Measurements from ENCODE around the gene PPP1R12B.
A peak's percentile ranks its signal among the peaks of the same experiment; 100 is the strongest.
"Not testable (repeated sequence)": the region's sequence is repeated elsewhere in the genome, so short reads cannot be mapped to it uniquely, and the experiment has no call there.

PPP1R12B gene

DNA sequence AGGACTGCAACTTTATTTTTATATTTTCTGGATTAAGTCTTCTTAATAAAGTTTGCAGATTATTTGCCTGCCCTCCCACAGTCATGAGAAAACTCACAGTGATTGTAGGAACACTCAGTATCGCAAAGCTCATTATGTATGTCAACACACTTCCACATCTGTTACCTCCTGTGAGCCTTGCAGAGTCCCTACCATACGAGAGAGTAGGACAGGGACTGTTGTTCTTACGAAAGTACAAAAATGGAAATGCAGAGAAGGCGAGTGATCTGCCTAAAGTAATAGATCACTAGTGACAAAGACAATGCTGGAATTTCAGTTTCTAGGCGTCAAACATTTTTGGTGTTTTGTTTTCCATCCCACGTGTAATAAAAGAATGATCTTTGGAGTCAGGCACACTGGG, 230.1 kb downstream of the PPP1R12B start:
- DNase-seq, result no peak

DNA sequence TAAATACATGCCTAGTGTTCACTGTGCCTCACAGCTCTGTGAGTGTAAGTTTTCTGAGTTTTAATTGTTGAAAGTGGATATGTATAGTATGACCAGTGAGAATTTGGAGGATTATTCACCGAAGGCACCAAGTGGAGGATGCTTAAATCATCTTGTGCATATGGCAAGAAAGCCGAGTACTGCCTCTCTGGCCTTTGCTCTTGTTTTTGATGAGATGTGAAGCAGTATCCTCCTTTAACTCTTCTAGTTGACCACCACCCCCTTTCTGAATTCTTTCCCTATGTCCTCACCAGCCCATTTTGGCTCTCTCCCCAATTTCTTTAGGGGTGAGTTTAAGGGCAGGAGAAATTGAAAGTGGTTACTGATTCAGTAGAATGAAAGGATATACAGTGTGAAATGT, 231.3 kb downstream of the PPP1R12B start:
- no peak for DNase-seq

DNA sequence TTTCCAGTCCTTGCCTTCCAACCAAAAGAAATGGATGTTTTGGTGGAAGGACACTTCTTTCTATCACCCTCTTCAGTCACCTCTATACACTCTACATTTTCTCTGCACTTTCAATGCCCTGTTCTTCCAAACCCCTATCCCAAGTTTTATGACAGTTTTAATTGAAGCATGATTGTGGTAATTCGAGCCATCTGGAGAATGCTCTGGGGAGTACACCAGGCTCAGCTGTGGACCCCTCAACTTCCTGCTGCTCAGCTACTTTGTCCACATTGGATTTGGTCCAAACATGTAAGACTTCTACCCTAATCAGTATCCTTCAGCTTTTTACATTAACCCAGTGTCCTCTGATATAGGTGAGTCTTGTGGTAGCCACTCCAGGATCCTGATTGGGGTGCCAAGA, 232.1 kb downstream of the PPP1R12B start:
- no peak for DNase-seq

DNA sequence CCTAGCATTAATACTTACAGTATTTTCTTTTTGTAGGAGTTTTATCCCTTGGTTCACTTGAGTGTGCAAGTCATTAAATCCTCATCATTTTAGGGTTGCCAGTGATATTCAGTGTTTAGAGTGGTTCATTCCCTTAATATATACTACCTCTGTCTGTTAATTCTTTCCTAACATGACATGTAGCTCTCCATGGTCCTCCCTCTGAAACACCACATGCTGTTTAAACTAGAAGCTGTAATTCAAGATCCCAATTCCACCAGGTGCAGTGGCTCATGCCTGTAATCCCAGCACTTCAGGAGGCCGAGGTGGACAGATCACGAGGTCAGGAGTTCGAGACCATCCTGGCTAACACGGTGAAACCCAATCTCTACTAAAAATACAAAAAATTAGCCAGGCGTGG, 233.9 kb downstream of the PPP1R12B start:
- not testable (repeated sequence) for DNase-seq

DNA sequence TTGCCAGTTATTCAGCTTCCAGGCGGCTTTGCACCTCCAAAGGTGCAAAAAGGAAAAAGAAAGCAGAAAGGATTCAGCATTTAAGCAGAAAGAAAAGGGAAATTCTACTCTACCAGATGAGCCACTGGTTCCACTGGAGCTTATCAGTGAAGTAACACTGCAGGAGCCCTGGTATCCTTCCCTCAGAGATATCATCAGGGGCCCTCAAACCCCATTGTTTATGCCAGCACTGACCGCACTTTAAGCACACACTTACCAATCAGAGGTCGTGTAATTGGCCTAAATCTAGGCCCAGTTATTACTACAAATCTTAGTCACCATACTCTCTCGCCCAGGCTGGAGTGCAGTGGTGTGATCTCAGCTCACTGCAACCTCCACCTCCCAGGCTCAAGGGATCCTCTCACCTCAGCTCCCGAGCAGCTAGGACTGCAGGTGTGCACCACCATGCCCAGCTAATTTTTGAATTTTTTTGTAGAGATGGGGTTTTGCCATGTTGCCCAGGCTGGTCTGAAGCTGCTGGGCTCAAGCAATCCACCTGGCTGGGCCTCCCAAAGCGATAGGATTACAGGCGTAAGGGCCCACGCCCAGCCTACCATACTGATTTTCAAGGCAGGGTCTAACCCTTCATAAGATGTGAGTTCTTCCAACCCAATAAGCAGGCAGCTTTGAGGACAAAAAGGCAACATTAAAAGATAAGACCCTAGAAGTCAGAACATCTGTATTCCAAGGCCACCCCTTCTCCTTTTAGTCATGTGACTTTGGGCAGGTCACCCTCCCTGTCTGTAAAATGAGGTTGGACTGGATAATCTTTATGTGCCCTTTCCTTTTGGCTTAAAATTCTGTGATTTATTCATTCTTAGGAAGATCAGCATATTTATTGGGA, 236.4 kb downstream of the PPP1R12B start:
- no peak for DNase-seq

DNA sequence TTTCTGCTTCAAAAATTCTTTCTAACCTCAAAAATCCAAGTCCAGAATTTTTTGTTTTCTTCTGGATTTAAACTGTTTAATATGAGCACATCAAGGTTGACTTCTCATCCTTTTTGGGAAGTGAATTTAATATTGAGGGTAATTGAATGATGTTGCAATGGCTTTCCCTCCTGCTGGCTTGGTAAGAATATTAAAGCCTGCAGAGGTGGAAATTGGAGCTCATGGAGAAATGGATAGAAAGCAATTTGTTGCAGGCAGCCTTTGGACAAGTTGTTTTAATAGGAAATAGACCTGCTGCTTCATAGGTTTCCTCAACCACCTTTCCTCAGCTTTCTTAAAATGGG, 237.1 kb downstream of the PPP1R12B start:
- DNase-seq, result no peak

DNA sequence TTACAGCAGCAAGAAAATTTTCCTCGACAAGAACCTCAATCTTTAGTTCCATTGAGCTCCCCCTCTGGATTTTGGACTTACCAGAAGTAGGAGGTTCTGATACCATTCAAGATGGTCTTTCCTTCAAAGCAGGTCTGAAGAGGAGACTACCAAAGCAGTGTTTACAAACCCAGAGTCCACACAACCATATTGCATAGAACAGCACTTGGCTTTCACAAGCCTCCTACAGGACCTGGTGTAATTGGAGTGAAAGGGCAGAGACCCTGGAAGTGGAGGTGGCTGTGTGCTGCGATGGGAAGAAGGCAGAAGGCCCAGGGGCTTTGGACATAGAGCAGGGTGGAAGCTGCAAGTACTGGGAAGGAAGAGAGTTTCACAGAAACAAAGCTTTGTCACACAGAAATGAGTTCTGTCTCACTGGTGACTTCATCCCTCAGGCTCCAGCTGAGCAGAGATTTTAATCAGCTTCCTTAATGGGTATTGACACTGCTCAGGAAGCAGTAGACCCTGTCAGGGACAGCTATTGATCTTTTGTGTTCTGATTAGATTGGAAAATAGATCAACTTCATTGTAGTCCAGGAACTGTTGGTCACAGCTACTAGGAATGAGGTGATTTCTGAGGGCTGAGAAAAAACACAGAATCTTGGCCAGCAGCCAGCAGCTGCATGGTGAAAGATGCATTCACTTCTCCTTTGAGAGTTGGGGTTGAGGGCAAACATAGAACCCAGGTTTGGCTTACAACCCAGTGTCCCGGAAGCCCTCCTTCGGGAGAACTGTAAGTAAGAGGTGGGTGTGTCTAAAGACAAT, 237.7 kb downstream of the PPP1R12B start:
- DNase-seq, result peak in 16 of 51 donors; percentile 3 to 54 (median 22)

DNA sequence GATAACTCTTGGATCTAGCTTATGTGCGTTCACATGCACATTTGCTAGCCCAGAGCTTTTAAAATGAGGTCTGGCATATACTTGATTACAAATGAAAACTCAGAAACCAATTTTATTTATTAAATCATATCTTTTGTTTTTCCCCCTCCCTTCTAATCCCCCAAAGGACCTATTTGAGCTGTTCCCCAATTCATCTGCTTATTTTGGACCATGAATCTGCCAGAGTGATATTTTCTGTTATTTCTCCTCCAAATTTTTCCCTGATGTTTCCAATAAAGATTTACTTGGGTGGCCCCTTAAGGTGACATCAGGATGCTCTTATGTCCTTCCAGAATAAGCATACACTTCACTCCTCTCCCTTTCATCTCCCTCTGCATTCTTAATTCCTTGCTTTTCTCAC, 238.4 kb downstream of the PPP1R12B start:
- DNase-seq, result no peak

DNA sequence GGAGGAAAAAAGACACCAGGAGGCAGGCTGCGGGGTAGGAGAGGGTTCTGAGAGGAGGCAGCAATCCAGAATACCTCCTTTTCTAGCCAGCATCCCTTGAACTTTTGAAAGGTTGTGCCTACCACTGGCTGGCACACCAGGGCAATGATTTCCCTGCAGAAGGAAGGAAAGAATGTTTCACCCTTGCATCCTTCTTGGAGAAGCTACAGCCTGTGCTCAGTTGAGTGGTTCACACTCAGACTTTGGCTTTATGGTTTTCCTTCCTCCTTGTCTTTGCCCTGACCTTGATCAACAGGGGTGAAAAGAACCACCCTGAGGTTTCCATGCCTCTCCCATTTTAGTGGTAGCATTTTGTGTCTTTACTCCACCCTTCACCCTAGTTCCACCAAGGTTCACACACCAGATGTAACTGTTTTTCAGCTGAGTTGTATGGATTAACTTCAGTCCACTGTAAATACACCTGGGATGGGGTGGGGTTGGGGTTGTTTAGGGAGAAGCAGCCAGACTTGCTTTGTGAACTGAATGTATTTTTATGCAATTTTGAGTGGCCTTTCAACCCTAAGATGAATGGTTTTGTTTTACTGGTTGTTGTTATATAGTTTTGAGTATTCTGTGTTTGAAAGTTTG, 239.5 kb downstream of the PPP1R12B start:
- no peak for DNase-seq

DNA sequence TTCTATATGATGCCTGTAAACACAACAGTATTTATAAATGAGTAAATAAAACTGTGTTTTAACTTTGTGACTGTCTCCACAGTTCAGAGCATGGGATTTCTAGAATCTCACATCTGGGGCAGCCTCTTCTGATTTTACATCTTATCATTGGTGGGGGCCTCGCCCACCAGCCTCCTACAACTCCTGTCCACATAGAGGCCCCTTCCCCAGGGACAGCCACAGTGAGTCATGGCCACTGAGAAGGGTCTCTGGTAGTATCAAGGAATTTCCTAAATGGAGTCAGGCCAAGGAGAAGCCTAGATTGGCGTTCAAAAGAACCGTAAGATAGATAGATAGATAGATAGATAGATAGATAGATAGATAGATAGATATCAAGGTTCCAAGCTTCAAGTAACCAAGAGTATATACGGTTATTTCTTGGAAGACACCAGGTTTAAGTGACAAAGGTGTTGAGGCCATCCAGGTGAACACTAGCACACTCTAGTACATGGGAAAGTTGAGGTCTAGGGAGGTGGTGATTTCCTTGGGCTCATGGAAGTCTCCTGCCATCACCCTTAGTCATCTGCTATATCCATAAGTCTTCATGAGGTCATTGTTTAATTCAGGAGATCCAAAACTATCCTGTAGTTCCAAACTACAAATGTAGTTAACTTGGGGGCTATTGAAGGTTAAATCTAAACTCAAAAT, 240.1 kb downstream of the PPP1R12B start:
- DNase-seq, result no peak

DNA sequence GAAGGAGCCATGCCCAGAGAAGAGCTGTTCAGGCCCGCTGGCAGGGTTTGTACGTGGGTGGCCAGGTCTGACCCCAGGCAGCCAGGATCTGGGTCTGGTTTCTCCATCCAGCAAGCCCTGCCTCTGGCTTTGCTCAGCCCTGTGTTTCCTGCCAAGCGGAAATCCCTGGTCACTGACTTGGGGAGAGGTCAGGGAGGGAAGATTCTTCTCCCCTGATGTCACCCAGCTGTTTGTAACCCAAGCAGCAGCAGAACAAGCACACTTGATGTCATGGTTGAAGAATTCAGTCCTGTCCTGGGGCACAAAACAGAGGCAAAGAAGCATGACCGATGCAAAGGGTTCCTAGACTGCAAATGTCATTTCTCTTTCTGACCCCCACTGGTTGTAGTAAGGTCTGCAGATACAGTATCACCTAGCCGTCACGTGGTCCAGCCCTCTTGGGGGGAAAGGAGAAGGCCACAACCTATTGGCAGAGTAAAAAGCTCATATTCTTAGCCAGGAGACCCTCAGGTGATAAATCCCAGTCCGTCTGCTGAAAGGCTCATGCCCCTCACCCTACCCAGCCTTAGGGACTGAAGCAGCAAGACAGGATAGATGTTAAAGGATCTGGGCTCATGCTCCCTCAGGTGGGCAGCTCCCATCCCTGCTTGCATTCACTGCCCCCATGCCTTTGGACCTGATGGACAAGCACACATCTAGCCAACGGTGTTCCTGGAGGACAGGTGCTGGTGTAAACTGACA, 240.9 kb downstream of the PPP1R12B start:
- DNase-seq, result no peak

DNA sequence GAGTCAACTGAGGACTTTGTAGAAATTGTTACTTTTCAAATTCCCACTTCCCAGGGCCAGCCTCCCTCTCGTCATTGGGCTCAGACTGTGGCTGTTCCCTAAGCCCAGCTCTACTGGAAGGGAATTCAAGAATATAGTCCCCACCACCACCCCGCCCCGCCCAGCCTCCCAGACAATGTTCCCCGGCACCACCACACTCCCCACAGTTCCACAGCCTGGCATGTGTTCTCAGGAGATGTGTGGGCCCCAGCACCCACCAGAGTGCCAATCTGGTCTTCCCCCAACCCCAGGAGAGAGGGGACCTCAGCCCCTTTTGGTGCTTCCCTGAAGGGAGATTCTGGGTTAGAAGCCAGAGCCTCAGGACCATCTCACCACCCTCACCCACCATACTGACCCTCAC, 241.6 kb downstream of the PPP1R12B start:
- DNase-seq, result no peak

DNA sequence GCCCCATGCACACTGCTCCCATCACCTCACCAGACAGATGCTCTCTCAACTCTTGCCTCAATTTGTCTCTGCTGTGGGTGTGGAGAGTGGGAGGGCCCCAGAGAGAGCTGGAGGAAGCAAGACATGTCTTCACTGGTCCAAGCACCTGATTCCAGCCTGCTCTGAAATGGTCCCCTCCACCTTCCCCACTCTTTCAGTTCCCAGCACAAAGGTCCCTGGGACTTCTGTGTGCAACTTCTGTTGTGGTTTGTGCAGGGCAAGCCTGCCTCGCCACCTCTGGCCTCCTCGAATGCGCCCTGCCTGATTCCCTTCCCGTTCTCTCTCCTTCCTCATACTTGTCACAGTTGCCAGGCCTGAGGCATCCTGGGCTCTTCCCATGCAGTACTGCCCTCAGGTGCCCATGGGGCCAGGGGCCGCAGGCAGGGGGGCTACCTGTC, 242.5 kb downstream of the PPP1R12B start:
- DNase-seq, result no peak

DNA sequence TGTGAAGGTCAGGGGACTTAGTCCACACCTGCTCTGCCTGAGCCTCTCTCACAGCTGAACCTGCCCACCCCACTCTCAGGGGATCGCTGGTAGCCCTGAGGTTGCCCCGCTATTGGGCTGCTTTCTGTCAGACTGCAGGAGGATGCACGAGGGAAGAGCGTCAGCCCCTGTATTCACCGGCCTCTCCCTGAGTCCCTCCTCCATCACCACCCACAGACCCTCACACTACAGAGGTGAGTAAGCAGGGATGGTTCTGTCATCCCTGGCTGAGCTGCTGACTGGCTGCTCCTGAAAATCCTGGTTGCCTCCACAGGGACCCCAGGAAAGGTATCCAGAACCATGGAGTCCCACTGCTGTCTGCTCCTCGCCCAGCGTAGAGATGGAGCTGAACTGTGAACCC, 243.0 kb downstream of the PPP1R12B start:
- no peak for DNase-seq

DNA sequence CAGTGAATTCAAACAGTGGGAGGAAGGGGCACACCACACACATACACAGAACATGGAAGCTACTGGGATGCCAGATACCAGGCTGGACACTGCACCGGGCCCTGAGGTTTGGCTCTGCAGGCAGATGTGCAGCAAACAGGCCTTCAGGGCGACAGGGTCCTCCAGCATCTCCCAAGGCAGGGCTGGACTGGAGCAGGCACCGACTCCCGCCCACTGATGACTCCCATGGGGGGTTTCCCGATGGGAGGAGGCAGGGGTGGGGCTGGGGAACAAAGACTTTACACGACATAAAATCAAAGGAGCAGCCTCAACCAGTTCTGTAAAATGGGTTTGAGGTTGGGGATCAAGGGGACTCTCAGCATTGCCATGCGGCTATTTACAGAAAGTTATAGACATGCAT, 243.6 kb downstream of the PPP1R12B start:
- DNase-seq, result no peak

DNA sequence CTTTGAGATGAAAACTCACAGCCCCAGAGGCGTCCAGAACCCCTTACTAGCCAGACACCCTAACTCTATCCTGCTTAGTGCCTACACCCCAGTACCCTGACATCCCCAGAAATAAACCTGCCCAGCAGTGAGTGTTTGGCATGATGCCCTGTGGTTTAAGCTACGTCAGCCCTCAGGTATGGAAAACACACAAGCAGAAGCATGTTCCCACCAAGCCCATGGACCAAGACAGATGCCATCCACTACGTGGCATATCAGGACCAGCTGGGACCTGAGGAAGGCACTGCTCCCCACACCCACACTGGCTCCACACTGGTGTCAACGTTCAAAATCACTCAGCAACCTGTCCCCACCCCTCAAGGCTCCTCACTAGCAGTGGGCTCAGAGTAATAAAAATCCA, 245.3 kb downstream of the PPP1R12B start:
- DNase-seq, result no peak

DNA sequence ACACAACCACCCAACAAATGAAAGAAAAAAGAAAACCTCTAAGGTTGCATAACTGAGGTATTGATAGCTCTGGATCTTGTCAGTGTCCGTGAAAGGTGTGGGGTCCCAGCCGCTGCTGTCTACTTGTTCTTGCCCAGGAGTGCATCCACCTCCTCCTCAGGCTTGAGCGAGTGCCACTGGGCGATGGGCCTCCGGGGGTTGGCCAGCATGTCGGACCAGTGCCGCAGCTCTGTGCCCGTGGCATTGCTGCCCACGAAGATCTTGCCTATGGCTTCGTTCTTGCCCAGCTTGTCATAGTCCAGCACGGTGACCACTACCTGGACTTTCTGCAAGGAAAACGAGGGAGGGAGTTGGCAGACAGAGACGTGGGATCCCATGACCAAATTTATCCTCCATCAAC, 248.1 kb downstream of the PPP1R12B start:
- DNase-seq, result no peak

DNA sequence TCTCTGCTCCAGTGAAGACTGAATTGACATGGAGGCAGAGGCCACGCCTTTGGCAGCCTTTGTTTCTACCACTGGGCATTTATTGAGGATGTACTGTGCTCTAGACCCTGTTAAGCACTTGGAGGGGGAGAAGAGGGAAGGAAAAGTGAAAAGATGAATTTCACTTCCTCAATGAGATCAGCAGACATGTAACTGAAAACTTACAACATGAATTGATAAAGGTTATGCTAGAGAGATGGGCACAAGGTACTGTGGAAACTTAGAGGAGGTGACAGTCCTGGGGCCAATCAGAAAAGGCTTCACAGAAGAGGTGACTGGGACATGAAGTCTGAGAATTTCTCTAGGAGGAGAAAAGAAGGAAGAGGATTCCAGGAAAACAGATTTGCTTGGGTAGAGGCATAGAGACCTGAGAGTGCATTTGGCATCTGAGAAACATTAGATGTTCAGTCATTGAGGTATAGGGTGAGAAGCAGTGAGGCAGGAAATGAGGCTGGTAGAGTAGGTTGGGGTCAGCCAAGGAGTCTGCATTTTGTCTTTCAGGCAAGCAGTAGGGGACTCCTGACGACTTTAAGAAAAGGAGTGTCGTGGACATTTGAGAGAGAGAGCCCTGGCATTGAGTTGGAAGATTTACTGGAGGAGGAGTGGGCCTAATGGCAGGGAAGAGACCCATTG, 248.7 kb downstream of the PPP1R12B start:
- no peak for DNase-seq

DNA sequence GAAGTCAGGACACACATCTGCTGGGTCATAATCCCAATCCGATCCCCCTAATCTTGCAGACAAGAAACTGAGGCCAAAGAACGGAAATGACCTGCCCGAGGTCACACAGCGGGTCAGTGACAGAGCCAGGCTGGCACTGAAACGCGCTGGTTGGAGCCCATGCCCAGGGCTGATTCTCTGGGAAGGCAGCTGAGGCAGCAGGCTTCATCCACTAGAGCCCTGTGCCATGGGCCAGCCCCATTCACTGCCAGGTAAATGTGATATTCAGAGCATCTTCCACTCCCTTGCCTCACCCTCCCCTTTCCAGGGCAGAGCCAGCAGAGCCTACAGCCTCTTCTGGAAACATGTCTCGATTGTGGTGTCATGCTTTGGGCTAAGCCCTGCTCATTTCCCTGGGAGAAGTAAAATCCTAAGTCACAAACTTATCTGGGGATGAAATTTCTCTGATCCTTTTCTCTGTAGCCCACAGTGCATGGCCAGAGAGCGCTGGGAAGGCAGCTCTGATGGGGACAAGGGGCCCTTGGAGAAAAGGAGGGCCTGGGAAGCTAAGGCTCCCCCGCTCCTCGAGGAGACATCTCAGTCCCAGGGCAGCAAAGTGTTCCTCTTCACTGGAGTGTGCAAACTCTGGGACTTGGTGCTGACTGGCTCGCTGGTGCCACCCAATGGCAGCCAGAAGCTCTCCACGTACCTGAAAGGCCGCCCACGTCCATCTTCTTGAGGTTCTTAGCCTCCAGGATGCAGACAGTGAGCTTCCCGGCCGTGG, 251.4 kb downstream of the PPP1R12B start:
- DNase-seq, result peak in 21 of 51 donors; percentile 6 to 57 (median 23)
